GM18511 (cell line): ENCODE results near the gene HDAC6.
"Not testable (repeated sequence)": the region's sequence is repeated elsewhere in the genome, so short reads cannot be mapped to it uniquely, and the experiment has no call there.

Experiments used
- ATAC-seq: cut with Tn5 transposase; IDR thresholded peaks from one replicate; pipeline ENCODE4 v1.9.1; 2021; ENCODE audit warnings: mild to moderate bottlenecking, moderate library complexity; ENCODE audit not compliant: unreplicated experiment

The HDAC6 gene

DNA sequence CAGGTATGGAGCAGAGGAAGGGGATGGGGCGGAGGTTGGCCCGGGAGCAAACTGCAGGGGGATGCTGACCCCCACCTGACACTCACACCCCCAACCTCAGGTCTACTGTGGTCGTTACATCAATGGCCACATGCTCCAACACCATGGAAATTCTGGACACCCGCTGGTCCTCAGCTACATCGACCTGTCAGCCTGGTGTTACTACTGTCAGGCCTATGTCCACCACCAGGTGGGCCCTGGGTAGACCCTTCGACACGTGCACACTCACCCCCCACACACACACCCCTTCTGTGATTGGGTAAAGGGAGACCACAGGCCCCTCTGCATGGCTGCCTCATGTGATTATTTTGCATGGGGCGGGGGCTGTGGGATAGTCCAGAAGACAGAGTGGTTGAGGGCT, 22.2 kb downstream of the HDAC6 start:
- no peak for ATAC-seq

DNA sequence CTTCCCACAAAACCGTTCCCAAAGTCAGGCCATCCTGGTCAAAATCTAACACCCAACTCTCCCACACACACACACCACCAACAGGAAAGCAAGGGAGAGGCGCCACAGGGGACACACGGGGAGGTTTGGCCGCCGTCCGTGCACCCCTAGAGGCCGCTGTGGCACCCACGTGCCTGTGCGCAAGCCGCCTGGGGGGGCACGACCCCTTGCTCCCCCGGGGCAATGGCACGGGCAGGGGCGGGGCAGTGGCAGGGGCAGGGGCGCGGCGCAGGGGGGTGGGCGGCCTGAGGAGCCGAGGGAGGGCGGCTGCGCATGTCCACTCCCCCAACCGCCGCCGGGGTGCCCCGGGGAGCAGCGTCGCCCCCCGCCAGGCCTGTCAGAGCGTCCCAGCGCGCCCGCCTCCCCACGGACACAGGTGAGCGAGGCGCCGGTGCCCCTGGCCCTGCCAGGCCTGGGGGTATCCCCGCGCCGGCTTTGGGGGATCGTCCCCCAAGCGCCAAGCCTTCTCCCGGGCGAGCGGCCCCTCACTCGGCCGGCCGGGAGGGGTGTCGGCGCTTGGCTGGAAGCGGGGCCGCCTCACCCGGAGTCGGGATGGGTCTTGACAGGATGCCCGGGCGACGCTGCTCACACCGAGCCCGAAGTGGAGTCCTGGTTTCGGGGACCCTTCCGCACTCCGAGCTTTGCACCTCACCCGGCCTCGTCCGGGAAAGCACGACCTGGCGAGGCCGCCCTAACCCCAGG, 24.4 kb downstream of the HDAC6 start, which contains the start of gene ERAS:
TSS of gene ERAS (plus strand) at position 379 of the 741 bp plus-strand sequence. CDS start 2,611 bp downstream, outside the sequence.
- ATAC-seq, result no peak

DNA sequence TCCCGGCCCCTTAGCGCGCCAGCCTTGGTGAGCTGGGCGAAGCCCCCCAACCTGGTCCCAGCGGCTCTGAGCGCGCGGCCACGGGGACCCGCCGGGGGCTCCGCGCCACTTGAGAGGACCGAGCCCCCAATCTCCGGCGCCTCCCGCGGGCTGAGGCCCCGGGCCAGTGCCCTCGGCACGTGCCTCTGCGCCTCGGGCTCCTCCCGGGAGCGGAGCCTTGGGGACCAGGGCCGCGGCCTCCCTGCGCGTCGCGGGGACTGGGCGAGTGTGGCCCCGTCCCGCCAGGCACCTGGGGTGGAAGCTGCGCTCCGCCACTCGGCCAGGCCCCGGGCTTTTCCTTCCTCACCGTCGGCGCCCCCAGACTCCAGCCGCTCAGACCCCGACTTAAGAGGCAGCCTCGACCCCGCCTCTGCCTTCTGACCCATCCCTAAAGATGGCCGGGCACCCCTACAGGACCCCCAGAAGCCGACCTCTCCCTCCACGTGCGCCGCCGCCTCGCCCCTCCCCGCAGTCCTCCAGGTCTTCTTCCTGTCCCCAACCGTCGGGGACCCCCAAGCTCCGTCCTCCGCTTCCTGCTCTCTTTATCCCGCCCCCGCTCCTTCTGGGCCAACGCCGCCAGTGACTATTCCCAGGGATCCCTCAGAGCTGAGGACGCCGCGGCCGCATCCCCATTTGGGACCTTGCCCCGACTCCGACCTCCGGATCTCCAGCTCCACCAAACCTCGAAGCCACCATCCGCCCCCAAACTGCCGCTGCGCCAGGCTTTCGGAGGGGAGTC, 25.2 kb downstream of the HDAC6 start:
- ATAC-seq, result no peak

DNA sequence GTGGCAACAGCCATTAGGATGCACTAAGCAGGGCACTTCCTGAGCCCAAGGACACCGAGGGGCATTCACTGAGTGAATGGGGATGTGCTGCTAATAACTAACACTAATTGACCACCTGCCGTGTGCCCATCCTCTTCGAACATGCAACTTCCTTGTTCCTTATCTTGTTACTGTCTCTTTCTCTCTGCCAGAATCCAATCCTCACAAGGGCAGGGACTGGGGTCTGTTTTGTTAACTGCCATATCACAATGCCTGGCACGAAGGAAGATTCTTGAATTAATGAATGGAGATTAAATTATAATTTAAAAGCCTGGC, 25.7 kb downstream of the HDAC6 start:
- no peak for ATAC-seq

DNA sequence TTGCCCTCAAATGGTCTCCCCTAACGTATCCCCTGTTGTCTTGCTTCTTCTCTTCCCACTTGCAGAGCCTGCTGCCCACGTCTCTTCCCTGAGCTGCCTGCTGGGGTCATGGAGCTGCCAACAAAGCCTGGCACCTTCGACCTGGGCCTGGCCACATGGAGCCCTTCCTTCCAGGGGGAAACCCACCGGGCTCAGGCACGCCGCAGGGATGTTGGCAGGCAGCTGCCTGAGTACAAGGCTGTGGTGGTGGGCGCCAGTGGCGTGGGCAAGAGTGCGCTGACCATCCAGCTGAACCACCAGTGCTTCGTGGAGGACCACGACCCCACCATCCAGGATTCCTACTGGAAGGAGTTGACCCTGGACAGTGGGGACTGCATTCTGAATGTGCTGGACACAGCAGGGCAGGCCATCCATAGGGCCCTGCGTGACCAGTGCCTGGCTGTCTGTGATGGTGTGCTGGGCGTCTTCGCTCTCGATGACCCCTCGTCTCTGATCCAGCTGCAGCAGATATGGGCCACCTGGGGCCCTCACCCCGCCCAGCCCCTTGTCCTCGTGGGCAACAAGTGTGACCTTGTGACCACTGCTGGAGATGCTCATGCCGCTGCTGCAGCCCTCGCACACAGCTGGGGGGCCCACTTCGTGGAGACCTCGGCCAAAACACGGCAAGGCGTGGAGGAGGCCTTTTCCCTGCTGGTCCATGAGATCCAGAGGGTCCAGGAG, 27.3 kb downstream of the HDAC6 start:
- ATAC-seq, result no peak

DNA sequence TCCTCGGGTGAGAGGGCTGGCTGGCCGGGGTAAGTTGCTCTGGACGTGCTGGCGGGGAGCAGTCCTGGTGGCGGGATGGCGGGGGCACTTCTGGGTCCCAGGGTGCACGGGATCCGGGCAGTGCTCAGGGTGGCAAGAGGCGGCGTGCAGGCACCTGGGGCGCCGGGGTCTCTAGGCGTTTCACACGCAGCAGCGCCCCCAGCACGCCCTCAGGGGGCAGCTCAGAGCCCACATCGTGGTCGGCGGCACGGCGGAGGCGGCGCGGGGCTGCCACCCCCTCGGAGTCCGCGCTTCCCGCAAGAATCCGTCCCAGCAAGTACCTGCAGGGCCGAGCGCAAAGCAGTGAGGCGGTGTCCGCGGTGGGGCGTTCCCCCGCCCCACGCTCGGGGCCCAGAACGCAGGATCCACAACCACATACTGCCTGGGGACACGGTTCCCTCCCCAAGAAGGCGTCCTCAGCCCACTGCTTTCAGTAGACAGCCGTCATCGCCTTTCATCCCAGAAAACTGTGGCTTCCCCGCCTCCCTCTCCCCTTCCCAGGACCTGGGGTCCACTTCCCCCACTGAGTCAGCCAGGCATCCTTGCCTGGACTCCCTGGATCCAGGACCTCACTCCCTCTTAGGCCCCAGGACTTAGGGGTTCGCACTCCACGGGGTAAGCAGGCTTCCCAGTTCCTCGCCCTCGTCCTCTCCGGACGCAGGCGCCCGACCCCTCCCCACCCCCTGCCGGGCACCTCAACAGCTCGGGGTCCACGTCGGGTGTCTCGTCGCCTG, 29.5 kb downstream of the HDAC6 start:
- no peak for ATAC-seq

DNA sequence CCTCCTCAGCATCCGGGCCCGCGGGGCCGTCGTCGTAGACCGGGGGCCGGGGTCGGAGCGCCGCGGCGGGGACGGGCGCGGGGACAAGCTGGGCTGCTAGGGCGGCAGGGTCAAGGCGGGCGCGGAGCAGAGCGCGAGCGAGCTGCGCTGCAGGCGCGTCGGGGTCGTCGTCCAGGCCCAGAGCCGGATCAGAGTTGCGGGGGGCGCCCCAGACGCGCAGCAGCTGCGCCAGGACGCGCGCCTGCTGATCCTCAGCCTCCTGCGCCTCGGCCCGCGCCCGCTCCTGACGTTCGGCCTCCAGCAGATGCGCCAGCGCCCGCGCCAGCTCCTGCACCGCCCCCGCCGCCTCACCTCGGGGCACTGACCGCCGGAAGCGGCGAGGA, 30.0 kb downstream of the HDAC6 start:
- no peak for ATAC-seq

DNA sequence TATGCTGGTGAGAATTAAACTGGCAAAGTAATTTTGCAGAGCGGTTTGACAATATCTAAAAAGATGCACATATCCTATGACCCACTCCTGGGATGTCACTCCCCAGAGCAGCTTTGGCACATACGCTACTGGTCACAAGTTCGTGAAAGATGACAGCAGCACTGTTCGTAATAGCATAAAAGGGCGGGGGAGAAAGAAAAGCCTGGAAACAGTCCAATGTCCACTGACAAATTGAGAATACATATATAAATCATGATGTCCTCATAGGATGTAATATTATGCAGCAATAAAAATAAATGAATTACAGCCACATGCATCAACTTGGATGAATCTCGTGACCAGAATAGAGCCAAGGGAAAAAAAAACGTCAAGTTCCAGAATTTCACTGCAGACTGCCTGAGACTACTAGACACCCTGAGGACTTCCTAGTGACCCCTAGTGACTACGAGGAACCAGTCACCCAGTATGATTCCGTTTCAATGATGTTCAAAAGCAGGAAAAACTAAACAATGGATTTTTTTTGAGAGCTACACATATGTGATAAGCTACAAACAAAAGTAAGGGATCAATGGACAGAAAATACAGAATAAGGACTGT, 31.8 kb downstream of the HDAC6 start:
- no peak for ATAC-seq

DNA sequence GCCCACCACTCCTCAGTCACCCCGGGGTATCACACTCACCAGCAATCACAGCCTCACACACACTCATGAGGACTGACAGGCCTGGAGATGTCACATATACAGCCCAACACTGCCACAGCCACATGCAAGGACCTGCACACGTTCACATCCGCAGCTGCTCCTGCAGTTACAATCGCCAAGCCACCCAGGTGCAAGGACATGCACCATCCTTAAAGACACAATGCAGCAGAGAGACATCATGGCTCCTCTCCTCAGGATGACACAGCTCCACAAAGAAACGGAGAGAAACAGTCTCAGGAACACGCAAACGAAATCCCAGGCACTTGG, 32.5 kb downstream of the HDAC6 start:
- no peak for ATAC-seq

DNA sequence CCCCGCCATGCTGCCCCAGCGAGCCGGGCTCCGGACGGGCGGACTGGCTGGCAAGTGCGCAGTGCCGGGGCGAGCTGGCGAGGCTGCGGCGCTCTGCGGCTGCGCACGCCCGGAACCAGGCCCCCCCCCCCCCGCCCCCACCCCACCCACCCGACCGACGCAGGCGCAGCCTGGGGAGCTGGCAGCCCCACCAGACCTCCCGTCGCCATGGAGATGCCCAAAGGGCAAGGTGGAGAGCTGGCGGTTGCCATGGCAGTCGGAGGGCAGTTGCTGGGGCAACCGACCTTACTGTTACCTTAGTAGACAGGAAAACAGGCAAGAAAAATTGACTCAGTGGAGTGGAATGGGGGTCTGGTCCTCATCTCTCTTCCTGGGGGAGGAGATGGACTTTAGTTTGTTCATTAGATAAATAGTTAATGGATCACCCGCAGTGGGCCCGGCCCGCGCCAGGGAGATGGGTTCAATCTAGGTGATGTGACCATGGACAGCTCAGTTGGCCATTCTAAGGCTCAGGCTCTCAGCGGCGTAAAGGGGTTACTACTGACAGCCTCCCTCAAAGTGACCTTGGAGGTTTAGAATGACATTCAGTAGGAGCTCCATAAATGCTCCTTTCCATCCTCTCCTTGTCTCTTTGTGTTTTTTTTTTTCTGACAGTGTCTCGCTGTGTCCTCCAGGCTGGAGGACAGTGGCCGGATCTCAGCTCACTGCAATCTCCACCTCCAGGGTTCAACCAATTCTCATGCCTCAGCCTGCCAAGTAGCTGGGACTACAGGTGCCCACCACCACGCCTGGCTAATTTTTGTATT, 33.9 kb downstream of the HDAC6 start, which contains the start of gene PCSK1N:
TSS of gene PCSK1N (minus strand) at position 87 of the 806 bp plus-strand sequence. CDS start at position 9, 78 bp downstream.
- ATAC-seq, result no peak

DNA sequence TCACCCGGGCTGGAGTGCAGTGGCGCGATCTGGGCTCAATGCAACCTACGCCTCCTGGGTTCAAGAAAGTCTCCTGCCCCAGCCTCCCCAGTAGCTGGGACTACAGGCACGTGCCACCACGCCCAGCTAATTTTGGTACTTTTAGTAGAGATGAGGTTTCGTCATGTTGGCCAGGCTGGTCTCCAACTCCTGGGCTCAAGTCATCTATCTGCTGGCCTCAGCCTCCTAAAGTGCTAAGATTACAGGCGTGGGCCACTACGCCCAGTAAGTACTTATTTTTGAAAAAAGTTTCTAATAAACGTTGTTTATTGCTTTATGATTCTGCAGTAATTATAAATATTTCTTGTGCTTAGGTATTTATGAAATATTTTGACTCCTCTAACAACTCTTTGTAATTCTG, 37.8 kb downstream of the HDAC6 start:
- ATAC-seq, result no peak

DNA sequence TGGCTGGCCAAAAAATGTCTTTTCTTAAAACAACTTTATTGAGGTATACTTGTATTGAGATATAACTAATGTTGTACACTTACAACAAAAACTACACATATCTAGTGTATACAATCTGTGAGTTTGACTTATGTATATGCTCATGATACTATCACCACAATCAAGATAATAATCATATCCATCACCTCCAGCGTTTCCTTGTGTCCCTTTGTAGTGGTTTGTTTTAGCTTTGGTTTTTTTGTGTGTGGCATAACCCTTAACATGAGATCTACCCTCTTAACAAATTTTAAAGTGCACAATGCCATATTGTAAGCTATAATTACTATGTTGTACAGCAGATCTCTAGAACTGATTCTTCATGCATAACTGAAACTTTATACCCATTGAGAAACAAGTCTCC, 47.0 kb downstream of the HDAC6 start:
- ATAC-seq, result no peak

DNA sequence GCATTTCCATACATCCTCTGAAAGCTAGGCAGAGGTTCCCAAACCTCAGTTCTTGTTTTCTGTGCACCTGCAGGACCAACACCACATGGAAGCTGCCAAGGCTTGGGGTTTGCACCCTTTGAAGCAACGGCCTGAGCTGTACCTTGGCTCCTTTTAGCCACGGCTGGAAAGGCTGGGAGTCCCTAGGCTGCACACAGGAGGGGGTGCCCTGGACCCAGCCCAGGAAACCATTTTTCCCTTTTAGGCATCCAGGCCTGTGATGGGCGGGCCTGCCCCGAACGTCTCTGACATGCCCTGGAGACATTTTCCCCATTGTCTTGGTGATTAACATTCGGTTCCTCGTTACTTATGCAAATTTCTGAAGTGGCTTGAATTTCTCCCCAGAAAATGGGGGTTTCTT, 51.0 kb downstream of the HDAC6 start:
- no peak for ATAC-seq

DNA sequence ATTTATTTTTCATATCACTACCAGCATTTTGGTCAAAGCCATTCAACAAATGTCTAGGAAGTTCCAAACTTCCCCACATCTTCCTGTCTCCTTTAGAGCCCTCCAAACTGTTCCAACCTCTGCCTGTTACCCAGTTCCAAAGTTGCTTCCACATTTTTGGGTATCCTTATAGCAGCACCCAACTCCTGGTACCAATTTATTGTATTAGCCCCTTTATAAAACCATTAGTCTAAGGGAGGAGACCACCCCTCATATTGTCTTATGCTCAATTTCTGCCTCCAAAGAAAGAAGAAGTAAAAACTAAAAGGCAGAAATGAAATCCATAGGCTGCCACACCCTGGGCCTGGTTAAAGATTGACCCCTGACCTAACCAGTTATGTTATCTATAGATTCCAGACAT, 51.6 kb downstream of the HDAC6 start:
- not testable (repeated sequence) for ATAC-seq

DNA sequence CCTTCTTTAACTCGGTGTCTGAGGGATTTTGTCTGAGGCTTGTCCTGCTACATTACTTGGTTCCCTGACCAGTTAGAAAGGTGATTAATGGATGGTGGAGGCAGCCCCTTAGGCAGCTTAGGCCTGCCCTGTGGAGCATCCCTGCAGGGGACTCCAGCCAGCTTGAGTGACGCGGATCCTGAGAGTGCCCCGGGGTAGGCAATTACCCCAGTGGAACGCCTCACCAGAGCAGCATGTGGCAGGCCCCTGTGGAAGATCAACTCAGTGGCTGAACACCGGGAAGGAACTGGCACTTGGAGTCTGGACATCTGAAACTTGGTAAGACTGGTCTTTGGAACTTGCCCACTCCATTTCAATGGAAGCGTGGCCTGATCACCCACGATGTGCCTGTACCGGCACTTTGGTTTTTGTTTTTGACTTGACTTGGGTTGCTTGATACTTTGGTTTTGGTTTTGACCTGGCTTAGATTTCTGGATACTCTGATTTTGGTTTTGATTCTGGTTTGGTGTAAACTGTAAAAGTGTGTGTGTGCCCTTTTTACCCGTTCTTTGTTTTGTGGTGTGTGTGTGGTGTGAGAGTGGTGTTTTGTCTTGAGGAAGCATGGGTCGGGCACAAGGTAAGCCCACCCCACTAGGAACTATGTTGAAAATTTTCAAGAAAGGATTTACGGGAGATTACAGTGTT, 52.4 kb downstream of the HDAC6 start:
- ATAC-seq, result not testable (repeated sequence)

DNA sequence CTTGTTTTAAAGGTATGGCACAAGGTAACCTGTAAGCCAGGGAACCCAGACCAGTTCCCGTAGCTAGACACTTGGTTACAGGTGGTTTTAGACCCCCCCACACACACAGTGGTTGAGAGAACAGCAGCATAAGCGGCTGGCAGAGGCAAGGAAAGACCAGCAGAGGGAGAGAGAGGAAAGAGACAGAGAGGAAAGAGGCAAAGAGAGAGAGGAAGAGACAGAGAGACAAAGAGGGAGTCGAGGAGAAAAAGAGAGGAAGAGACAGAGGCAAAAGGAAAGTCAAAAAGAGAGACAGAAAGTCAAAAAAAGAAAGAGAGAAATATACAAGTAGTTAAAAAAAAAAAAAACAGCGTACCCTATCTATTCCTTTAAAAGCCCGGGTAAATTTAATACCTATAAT, 53.0 kb downstream of the HDAC6 start:
- ATAC-seq, result no peak

DNA sequence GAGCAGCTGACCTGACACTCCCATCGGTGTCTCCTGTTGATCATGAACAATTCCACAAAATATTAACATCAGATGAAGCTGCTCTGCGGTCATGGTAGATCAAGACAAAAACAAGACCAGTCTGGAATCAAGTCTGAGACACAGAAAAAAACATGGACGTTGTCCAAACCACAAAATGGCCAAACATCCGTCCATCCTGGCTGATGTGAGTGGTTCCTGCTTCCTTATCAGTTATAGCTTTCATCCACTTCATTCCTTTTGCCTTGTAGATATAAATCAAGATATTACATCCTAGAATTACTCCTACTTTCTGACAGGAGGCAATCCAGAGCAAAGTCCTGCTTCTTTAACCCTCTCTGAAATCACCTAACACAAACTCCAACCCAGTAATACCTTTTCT, 62.3 kb downstream of the HDAC6 start:
- ATAC-seq, result no peak

DNA sequence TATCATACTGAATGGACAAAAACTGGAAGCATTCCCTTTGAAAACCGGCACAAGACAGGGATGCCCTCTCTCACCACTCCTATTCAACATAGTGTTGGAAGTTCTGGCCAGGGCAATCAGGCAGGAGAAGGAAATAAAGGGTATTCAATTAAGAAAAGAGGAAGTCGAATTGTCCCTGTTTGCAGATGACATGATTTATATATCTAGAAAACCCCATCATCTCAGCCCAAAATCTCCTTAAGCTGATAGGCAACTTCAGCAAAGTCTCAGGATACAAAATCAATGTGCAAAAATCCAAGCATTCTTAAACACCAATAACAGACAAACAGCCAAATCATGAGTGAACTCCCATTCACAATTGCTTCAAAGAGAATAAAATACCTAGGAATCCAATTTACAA, 70.2 kb downstream of the HDAC6 start:
- not testable (repeated sequence) for ATAC-seq
